Aorta (tissue), 5 donors: ENCODE data around the gene GOLGA3. TPM values are rescaled to one million over a fixed set of nuclear protein-coding genes. Genes with fewer than 3 reads are reported as not detected.

Experiments used
- ATAC-seq: fragments of 200-7000 bp; cut with Tn5 transposase; one replicate; pipeline ENCODE4 v1.9.1; 2022; ENCODE audit warnings: moderate library complexity; ENCODE audit not compliant: low FRiP score
- DNase-seq, 2 donors: peaks; one replicate each; pipeline ENCODE4 v3.0.0-alpha.2; 2020
- H3K27ac ChIP-seq, 2 donors: one replicate each; pipeline ENCODE4 v1.5.1; 2013; ENCODE audit warnings: low read length in 2 of 2, mild to moderate bottlenecking in 2 of 2, moderate library complexity in 2 of 2, control low read depth in 1 of 2, inconsistent platforms in 1 of 2, low read depth in 1 of 2
- H3K27me3 ChIP-seq, 2 donors: one replicate each; pipeline ENCODE4 v1.6.1; 2013; ENCODE audit warnings: control low read depth in 1 of 2, low read length in 1 of 2, mild to moderate bottlenecking in 1 of 2, moderate library complexity in 1 of 2; ENCODE audit not compliant: insufficient read depth in 2 of 2, control insufficient read depth in 1 of 2
- H3K36me3 ChIP-seq, 2 donors: one replicate each; pipeline ENCODE4 v1.6.1; 2013; ENCODE audit warnings: control low read depth in 1 of 2, low read length in 1 of 2, mild to moderate bottlenecking in 1 of 2; ENCODE audit not compliant: insufficient read depth in 2 of 2, control insufficient read depth in 1 of 2
- H3K4me1 ChIP-seq, 2 donors: one replicate each; pipeline ENCODE4 v1.6.1; 2013; ENCODE audit warnings: low read length in 2 of 2, control low read depth in 1 of 2, mild to moderate bottlenecking in 1 of 2, moderate library complexity in 1 of 2; ENCODE audit not compliant: insufficient read depth in 2 of 2, control insufficient read depth in 1 of 2
- H3K4me3 ChIP-seq, 2 donors: one replicate each; pipeline ENCODE4 v1.5.1; 2013; ENCODE audit warnings: low read length in 2 of 2, control low read depth in 1 of 2, mild to moderate bottlenecking in 1 of 2
- H3K9me3 ChIP-seq: one replicate; pipeline ENCODE4 v1.6.1; 2013; ENCODE audit warnings: mild to moderate bottlenecking, low read length; ENCODE audit not compliant: control insufficient read depth
- WGBS, 2 donors: extraction: QIAGEN DNeasy Blood & Tissue Kit; methylation state at CpG; one replicate each; pipeline ENCODE4 v1.1.7; 2013; 5-methylcytosine and 5-hydroxymethylcytosine counted together
- intact Hi-C, 2 donors: fragments of 100-400 bp; cut with DNase I; formaldehyde crosslinking; loops; one replicate each; pipeline versions ENCODE4 v1.14.2 to v1.15.0; 2022
- polyA plus RNA-seq, 2 donors: library from polyadenylated mRNA; stranded (reverse); fragments of 200-250 nt; gene quantifications; one replicate each; pipeline ENCODE4 v1.2.3, GENCODE V29; 2013
- total RNA-seq, 2 donors: library from RNA; stranded (reverse); fragmentation: NEBNext Ultra II Directional; extraction: Animal tissue kit (Norgen Biotek cat#: 25700); gene quantifications; one replicate each; pipeline ENCODE4 v1.2.1, GENCODE V29; 2021
- donor health status: healthy with polysubstance abuse.
- donor health status: Bipolar disorder and iron deficiency.
- donor health status: DM: no; HTN: no; CAD: no.
- donor health status: DM: no; HTN: no; CAD: no.
- donor health status: DM: yes; HTN: yes; CAD: no.

The GOLGA3 gene
- total and polyA plus RNA-seq, 4 donors = 17.9 to 91.2 (median 52.4) TPM

- H3K4me1 ChIP-seq = no peaks in the 10 kb centered on the region
- WGBS, 2 donors = 92 to 93% methylated on average over 3 of the region's 3 CpGs
- ATAC-seq = no peak
- no peak for DNase-seq
- H3K36me3 ChIP-seq = peaks cover 8 to 19% of the 10 kb centered on the region in 2 donors
- no peaks in the 10 kb centered on the region for H3K27me3 ChIP-seq
- H3K27ac ChIP-seq = no peak overlapping the region
- intact Hi-C loops = no loop called here
- H3K4me3 ChIP-seq = no peak overlapping the region
- no peaks in the 10 kb centered on the region for H3K9me3 ChIP-seq
Observed at GRCh38 chr12:132746613-132747012, 82.1 kb downstream of the GOLGA3 start.

- DNase-seq = peak in 1 of 2 donors; percentile 11
- 87 to 91% methylated on average over 13 of the region's 13 CpGs for WGBS, 2 donors
Observed at GRCh38 chr12:132743831-132744230, 84.8 kb downstream of the GOLGA3 start.

GRCh38 chr12:132741620-132742019, 87.0 kb downstream of the GOLGA3 start:
- intact Hi-C loops = no loop called here
- no peaks in the 10 kb centered on the region for H3K4me1 ChIP-seq
- no peak overlapping the region for H3K27ac ChIP-seq
- no peak overlapping the region for H3K4me3 ChIP-seq
- H3K36me3 ChIP-seq = peaks cover 0 to 11% of the 10 kb centered on the region in 2 donors
- WGBS, 2 donors = 87 to 89% methylated on average over 8 of the region's 8 CpGs
- no peaks in the 10 kb centered on the region for H3K9me3 ChIP-seq
- no peaks in the 10 kb centered on the region for H3K27me3 ChIP-seq
- DNase-seq (no peak), ATAC-seq (no peak)

More at GRCh38 chr12:132743831-132744230, 84.8 kb downstream of the GOLGA3 start:
- Histone ChIP-seq H3K4me3 (no peak overlapping the region), H3K27me3 (no peaks in the 10 kb centered on the region), H3K27ac (no peak overlapping the region), H3K36me3 (peaks cover 8 to 19% of the 10 kb centered on the region in 2 donors), H3K9me3 (no peaks in the 10 kb centered on the region), H3K4me1 (no peaks in the 10 kb centered on the region)
- intact Hi-C loops = no loop called here
- no peak for ATAC-seq

- Histone ChIP-seq H3K36me3 (peaks cover 0 to 11% of the 10 kb centered on the region in 2 donors), H3K27ac (no peak overlapping the region), H3K9me3 (no peaks in the 10 kb centered on the region), H3K4me1 (no peaks in the 10 kb centered on the region), H3K27me3 (no peaks in the 10 kb centered on the region), H3K4me3 (no peak overlapping the region)
- intact Hi-C loops = no loop called here
- peak in 1 of 2 donors; percentile 33 for DNase-seq
- WGBS, 2 donors = 79 to 88% methylated on average over 11 of the region's 11 CpGs
- ATAC-seq = no peak
Observed at GRCh38 chr12:132740652-132741051, 88.0 kb downstream of the GOLGA3 start.

GRCh38 chr12:132740313-132740646, 88.4 kb downstream of the GOLGA3 start:
- H3K4me3 ChIP-seq = no peak overlapping the region
- H3K27me3 ChIP-seq = no peaks in the 10 kb centered on the region
- no peaks in the 10 kb centered on the region for H3K9me3 ChIP-seq
- no peak overlapping the region for H3K27ac ChIP-seq
- intact Hi-C loops = no loop called here
- DNase-seq = no peak
- peaks cover 0 to 11% of the 10 kb centered on the region in 2 donors for H3K36me3 ChIP-seq
- H3K4me1 ChIP-seq = no peaks in the 10 kb centered on the region
- ATAC-seq = no peak
- 63 to 72% methylated on average over 6 of the region's 6 CpGs for WGBS, 2 donors

- H3K27ac ChIP-seq = no peak overlapping the region
- no peaks in the 10 kb centered on the region for H3K4me1 ChIP-seq
- DNase-seq (peak in 1 of 2 donors; percentile 14), ATAC-seq (no peak)
- H3K4me3 ChIP-seq = no peak overlapping the region
- H3K36me3 ChIP-seq = peaks cover 0 to 11% of the 10 kb centered on the region in 2 donors
- H3K9me3 ChIP-seq = no peaks in the 10 kb centered on the region
- 89 to 91% methylated on average over 19 of the region's 19 CpGs for WGBS, 2 donors
- intact Hi-C loops = no loop called here
- no peaks in the 10 kb centered on the region for H3K27me3 ChIP-seq
Observed at GRCh38 chr12:132739600-132740312, 88.9 kb downstream of the GOLGA3 start.

- Histone ChIP-seq H3K36me3 (peaks cover 5 to 16% of the 10 kb centered on the region in 2 donors), H3K27ac (no peak overlapping the region)
- 90 to 91% methylated on average over 15 of the region's 15 CpGs for WGBS, 2 donors
Observed at GRCh38 chr12:132736913-132737312, 91.8 kb downstream of the GOLGA3 start.

GRCh38 chr12:132736378-132736777, 92.3 kb downstream of the GOLGA3 start:
- no peak for ATAC-seq

More at GRCh38 chr12:132736913-132737312, 91.8 kb downstream of the GOLGA3 start:
- no peak for ATAC-seq
- intact Hi-C loops = no loop called here
- Histone ChIP-seq H3K4me1 (no peaks in the 10 kb centered on the region), H3K27me3 (no peaks in the 10 kb centered on the region), H3K4me3 (no peak overlapping the region), H3K9me3 (no peaks in the 10 kb centered on the region)
- DNase-seq = peak in 1 of 2 donors; percentile 38

GRCh38 chr12:132735496-132735895, 93.2 kb downstream of the GOLGA3 start:
- Histone ChIP-seq H3K4me1 (no peaks in the 10 kb centered on the region), H3K9me3 (no peaks in the 10 kb centered on the region), H3K27ac (no peak overlapping the region), H3K36me3 (peaks cover 5 to 13% of the 10 kb centered on the region in 2 donors), H3K4me3 (no peak overlapping the region), H3K27me3 (no peaks in the 10 kb centered on the region)
- intact Hi-C loops = no loop called here
- WGBS, 2 donors = 92% methylated on average over 20 of the region's 20 CpGs
- DNase-seq = no peak
- ATAC-seq = no peak

More at GRCh38 chr12:132736378-132736777, 92.3 kb downstream of the GOLGA3 start:
- no peak overlapping the region for H3K27ac ChIP-seq
- no peaks in the 10 kb centered on the region for H3K27me3 ChIP-seq
- no peaks in the 10 kb centered on the region for H3K9me3 ChIP-seq
- H3K4me3 ChIP-seq = no peak overlapping the region
- H3K36me3 ChIP-seq = peaks cover 5 to 16% of the 10 kb centered on the region in 2 donors
- H3K4me1 ChIP-seq = no peaks in the 10 kb centered on the region
- intact Hi-C loops = no loop called here
- no peak for DNase-seq
- WGBS, 2 donors = 93 to 94% methylated on average over 12 of the region's 12 CpGs
